Stomach (tissue), 9 donors: ENCODE measurements around the gene UBR4. TPM values are rescaled to one million over a fixed set of nuclear protein-coding genes. Genes with fewer than 3 reads are reported as not detected.

Source experiments
- DNase-seq, 2 donors: peaks; one replicate each; pipeline versions ENCODE4 v3.0.0 to v3.0.0-alpha.2; 2013 to 2019
- H3K27ac ChIP-seq, 5 donors: fragments of 200-600 bp in 4 of 5; sonication (generic) in 4 of 5; one replicate each; pipeline ENCODE4 v1.5.1; 2013 to 2019; ENCODE audit warnings: mild to moderate bottlenecking in 1 of 5, moderate library complexity in 1 of 5
- H3K27me3 ChIP-seq, 3 donors: fragments of 200-600 bp; sonication (generic); one replicate each; pipeline ENCODE4 v1.5.1; 2017 to 2019; ENCODE audit warnings: mixed run types in 1 of 3
- H3K36me3 ChIP-seq, 4 donors: fragments of 200-600 bp; sonication (generic); 1 replicate in 3 of 4; 2 replicates in 1 of 4; pipeline ENCODE4 v1.5.1; 2016 to 2019
- H3K4me1 ChIP-seq, 4 donors: fragments of 200-600 bp; sonication (generic); one replicate each; pipeline ENCODE4 v1.5.1; 2016 to 2019
- H3K4me3 ChIP-seq, 4 donors: fragments of 200-600 bp; sonication (generic) in 3 of 4; one replicate each; pipeline ENCODE4 v1.5.1; 2016 to 2019; ENCODE audit warnings: mild to moderate bottlenecking in 1 of 4
- H3K9me3 ChIP-seq, 4 donors: fragments of 200-600 bp; sonication (generic); one replicate each; pipeline ENCODE4 v1.5.1; 2016 to 2019
- CTCF ChIP-seq, 7 experiments: fragments of 450-650 bp in 4 of 7; fragments of 200-600 bp in 3 of 7; sonication (generic) in 3 of 7; IDR thresholded peaks; one replicate each; pipeline ENCODE4 v1.5.1; 2016 to 2019; ENCODE audit warnings: antibody characterized with exemption in 7 of 7, control low read depth in 2 of 7, mild to moderate bottlenecking in 1 of 7
- EP300 ChIP-seq: sonication (generic); formaldehyde crosslinking; IDR thresholded peaks from one replicate; pipeline ENCODE4 v1.6.1; 2017; ENCODE audit warnings: antibody characterized with exemption
- POLR2A ChIP-seq, 4 donors: fragments of 450-650 bp; IDR thresholded peaks; one replicate each; pipeline ENCODE4 v1.6.1; 2016; ENCODE audit warnings: antibody characterized with exemption in 4 of 4, control low read depth in 2 of 4, mild to moderate bottlenecking in 1 of 4, moderate library complexity in 1 of 4
- POLR2AphosphoS5 ChIP-seq, 3 donors: sonication (generic); formaldehyde crosslinking; IDR thresholded peaks; one replicate each; pipeline ENCODE4 v1.6.1; 2016; ENCODE audit warnings: antibody characterized with exemption in 3 of 3
- WGBS, 5 donors: extraction: QIAGEN DNeasy Blood & Tissue Kit in 3 of 5; methylation state at CpG; one replicate each; pipeline versions ENCODE4 v1.1.5 to v1.1.7; 2013 to 2018; 5-methylcytosine and 5-hydroxymethylcytosine counted together
- intact Hi-C: fragments of 100-400 bp; cut with DNase I; formaldehyde crosslinking; loops from one replicate; pipeline ENCODE4 v1.15.1; 2023; ENCODE audit warnings: low total_unique reads
- polyA plus RNA-seq, 3 donors: library from polyadenylated mRNA; stranded (reverse); fragments of 200-250 nt; gene quantifications; one replicate each; pipeline ENCODE4 v1.2.3, GENCODE V29; 2013
- total RNA-seq, 5 donors: library from RNA; depleted of rRNA; stranded (reverse); fragments of >200 nt; gene quantifications; one replicate each; pipeline versions ENCODE4 v1.1.0 to v1.2.3, GENCODE V29; 2014 to 2016
- donor health status: healthy with polysubstance abuse.
- donor health status: Bipolar disorder and iron deficiency.
- donor health status: healthy.

The UBR4 gene
- total and polyA plus RNA-seq, 8 donors: 41.9 to 262 (median 128) TPM

GRCh38 chr1:19124273-19124672, 85.8 kb downstream of the UBR4 start:
- WGBS, 5 donors: 61 to 68% (median 65%) methylated on average over 5 of the region's 5 CpGs
- H3K4me3 ChIP-seq: no peak overlapping the region
- DNase-seq: no peak
- H3K27ac ChIP-seq: peak overlapping the region in 3 of 5 donors; percentile 71 to 77 (median 76)
- TF ChIP-seq POLR2AphosphoS5 (IDR thresholded peaks at IDR 0.05) (no peak), CTCF (IDR thresholded peaks at IDR 0.05) (no peak), POLR2A (IDR thresholded peaks at IDR 0.05) (no peak), EP300 (no peak)
- peaks cover 20 to 62% (median 34%) of the 10 kb centered on the region in 4 donors for H3K4me1 ChIP-seq
- intact Hi-C loops: no loop called here
- H3K9me3 ChIP-seq: no peaks in the 10 kb centered on the region
- peaks cover 96 to 100% (median 100%) of the 10 kb centered on the region in 4 donors for H3K36me3 ChIP-seq
- no peaks in the 10 kb centered on the region for H3K27me3 ChIP-seq

GRCh38 chr1:19123837-19124236, 86.2 kb downstream of the UBR4 start:
- Histone ChIP-seq H3K4me3 (no peak overlapping the region), H3K4me1 (peaks cover 20 to 57% (median 31%) of the 10 kb centered on the region in 4 donors), H3K27ac (peak overlapping the region; percentile 21 to 77 (median 75)), H3K27me3 (no peaks in the 10 kb centered on the region), H3K36me3 (peaks cover 96 to 100% (median 100%) of the 10 kb centered on the region in 4 donors), H3K9me3 (no peaks in the 10 kb centered on the region)
- 48 to 83% (median 65%) methylated on average over 1 of the region's 1 CpG for WGBS, 5 donors
- intact Hi-C loops: no loop called here
- no peak for DNase-seq
- TF ChIP-seq POLR2A (IDR thresholded peaks at IDR 0.05) (no peak), CTCF (IDR thresholded peaks at IDR 0.05) (no peak), POLR2AphosphoS5 (IDR thresholded peaks at IDR 0.05) (no peak), EP300 (no peak)

GRCh38 chr1:19122668-19123067, 87.4 kb downstream of the UBR4 start:
- H3K27me3 ChIP-seq: no peaks in the 10 kb centered on the region
- no peak for TF ChIP-seq EP300
- no peak for TF ChIP-seq CTCF (IDR thresholded peaks at IDR 0.05)
- TF ChIP-seq POLR2A (IDR thresholded peaks at IDR 0.05): no peak
- peak in 2 of 3 donors; percentile 76 to 81 for TF ChIP-seq POLR2AphosphoS5 (IDR thresholded peaks at IDR 0.05)
- peak overlapping the region; percentile 71 to 85 (median 76) for H3K27ac ChIP-seq
- peak; percentile 82 to 86 for DNase-seq
- no peaks in the 10 kb centered on the region for H3K9me3 ChIP-seq
- peaks cover 20 to 56% (median 31%) of the 10 kb centered on the region in 4 donors for H3K4me1 ChIP-seq
- peak overlapping the region in 1 of 4 donors; percentile 7 for H3K4me3 ChIP-seq
- 49 to 74% (median 63%) methylated on average over 10 of the region's 10 CpGs for WGBS, 5 donors
- intact Hi-C loops: no loop called here
- peaks cover 94 to 100% (median 100%) of the 10 kb centered on the region in 4 donors for H3K36me3 ChIP-seq

GRCh38 chr1:19121192-19121591, 88.9 kb downstream of the UBR4 start:
- peaks cover 94 to 100% (median 100%) of the 10 kb centered on the region in 4 donors for H3K36me3 ChIP-seq
- peak; percentile 77 to 80 for DNase-seq
- peaks cover 20 to 56% (median 31%) of the 10 kb centered on the region in 4 donors for H3K4me1 ChIP-seq
- intact Hi-C loops: no loop called here
- H3K27ac ChIP-seq: peak overlapping the region; percentile 33 to 77 (median 75)
- TF ChIP-seq POLR2AphosphoS5 (IDR thresholded peaks at IDR 0.05) (peak in 2 of 3 donors; percentile 83 to 85), CTCF (IDR thresholded peaks at IDR 0.05) (no peak)
- no peak overlapping the region for H3K4me3 ChIP-seq
- H3K9me3 ChIP-seq: no peaks in the 10 kb centered on the region
- H3K27me3 ChIP-seq: no peaks in the 10 kb centered on the region
- WGBS, 5 donors: 22 to 54% (median 45%) methylated on average over 7 of the region's 7 CpGs
